ENCODE results near the gene KCNK13. TPM values are rescaled to one million over a fixed set of nuclear protein-coding genes. Genes with fewer than 3 reads are reported as not detected.

KCNK13 gene
- polyA plus RNA-seq, 3 donors, result 0.15 to 0.23 (median 0.17) TPM

Other genes starting within 250 kb of the KCNK13 start
- gene EFCAB11, start 107.3 kb upstream of the KCNK13 start, polyA plus RNA-seq (ENCODE audit: insufficient read length in 3 of 3), result 10 to 100 TPM; 17.3 to 21.7 (median 19.9) TPM
- gene TDP1, start 106.1 kb upstream of the KCNK13 start, polyA plus RNA-seq (ENCODE audit: insufficient read length in 3 of 3), result 10 to 100 TPM; 25.5 to 27.8 (median 26.7) TPM
- gene PSMC1, start 194.6 kb downstream of the KCNK13 start, polyA plus RNA-seq (ENCODE audit: insufficient read length in 3 of 3), result 100 to 1,000 TPM; 110 to 148 (median 136) TPM